ENCODE data around the gene IGF2.

Gene IGF2

GRCh38 chr11:2105511-2105910 is 33.7 kb downstream of the IGF2 start:
- H3K4me3 Mint-ChIP-seq = no peak overlapping the region
- H3K27me3 Mint-ChIP-seq (ENCODE audit: low read depth, poor library complexity) = peaks cover 7% of the 10 kb centered on the region
- H3K27ac Mint-ChIP-seq = no peak overlapping the region
- no peak for DNase-seq
- no peak for TF ChIP-seq CTCF (IDR thresholded peaks at IDR 0.05)
- peaks cover 9% of the 10 kb centered on the region for H3K9me3 Mint-ChIP-seq
- peaks cover 26% of the 10 kb centered on the region for H3K4me1 Mint-ChIP-seq
- H3K36me3 Mint-ChIP-seq (ENCODE audit: low read depth) = peaks cover 3% of the 10 kb centered on the region

- peaks cover under 1% of the 10 kb centered on the region for H3K36me3 Mint-ChIP-seq (ENCODE audit: low read depth)
- no peak overlapping the region for H3K4me3 Mint-ChIP-seq
- no peak for TF ChIP-seq CTCF (IDR thresholded peaks at IDR 0.05)
- no peak overlapping the region for H3K27ac Mint-ChIP-seq
- H3K27me3 Mint-ChIP-seq (ENCODE audit: low read depth, poor library complexity) = peaks cover 10% of the 10 kb centered on the region
- H3K4me1 Mint-ChIP-seq = peaks cover 24% of the 10 kb centered on the region
- DNase-seq = no peak
- H3K9me3 Mint-ChIP-seq = peaks cover 2% of the 10 kb centered on the region
Measured at GRCh38 chr11:2104524-2105440, 34.4 kb downstream of the IGF2 start.

- Mint-ChIP-seq H3K9me3 (no peaks in the 10 kb centered on the region), H3K4me3 (no peak overlapping the region), H3K27me3 (ENCODE audit: low read depth, poor library complexity) (peaks cover 10% of the 10 kb centered on the region), H3K27ac (peak overlapping the region; percentile 45), H3K36me3 (ENCODE audit: low read depth) (no peaks in the 10 kb centered on the region), H3K4me1 (peaks cover 26% of the 10 kb centered on the region)
- TF ChIP-seq CTCF (IDR thresholded peaks at IDR 0.05) = no peak
- no peak for DNase-seq
Measured at GRCh38 chr11:2103668-2104523, 35.3 kb downstream of the IGF2 start.

- DNase-seq = no peak
Measured at GRCh38 chr11:2102883-2103213, 36.3 kb downstream of the IGF2 start.

GRCh38 chr11:2102132-2102882 is 36.9 kb downstream of the IGF2 start:
- peaks cover 30% of the 10 kb centered on the region for H3K4me1 Mint-ChIP-seq
- peaks cover 10% of the 10 kb centered on the region for H3K27me3 Mint-ChIP-seq (ENCODE audit: low read depth, poor library complexity)
- no peak for TF ChIP-seq CTCF (IDR thresholded peaks at IDR 0.05)
- H3K4me3 Mint-ChIP-seq = no peak overlapping the region
- H3K27ac Mint-ChIP-seq = no peak overlapping the region
- DNase-seq = no peak
- H3K9me3 Mint-ChIP-seq = no peaks in the 10 kb centered on the region
- H3K36me3 Mint-ChIP-seq (ENCODE audit: low read depth) = no peaks in the 10 kb centered on the region

More at GRCh38 chr11:2102883-2103213, 36.3 kb downstream of the IGF2 start:
- no peak for TF ChIP-seq CTCF (IDR thresholded peaks at IDR 0.05)
- peaks cover 10% of the 10 kb centered on the region for H3K27me3 Mint-ChIP-seq (ENCODE audit: low read depth, poor library complexity)
- H3K4me3 Mint-ChIP-seq = no peak overlapping the region
- H3K27ac Mint-ChIP-seq = no peak overlapping the region
- no peaks in the 10 kb centered on the region for H3K9me3 Mint-ChIP-seq
- no peaks in the 10 kb centered on the region for H3K36me3 Mint-ChIP-seq (ENCODE audit: low read depth)
- peaks cover 24% of the 10 kb centered on the region for H3K4me1 Mint-ChIP-seq
